ENCODE results near the gene ELMO1.

Gene ELMO1

DNA sequence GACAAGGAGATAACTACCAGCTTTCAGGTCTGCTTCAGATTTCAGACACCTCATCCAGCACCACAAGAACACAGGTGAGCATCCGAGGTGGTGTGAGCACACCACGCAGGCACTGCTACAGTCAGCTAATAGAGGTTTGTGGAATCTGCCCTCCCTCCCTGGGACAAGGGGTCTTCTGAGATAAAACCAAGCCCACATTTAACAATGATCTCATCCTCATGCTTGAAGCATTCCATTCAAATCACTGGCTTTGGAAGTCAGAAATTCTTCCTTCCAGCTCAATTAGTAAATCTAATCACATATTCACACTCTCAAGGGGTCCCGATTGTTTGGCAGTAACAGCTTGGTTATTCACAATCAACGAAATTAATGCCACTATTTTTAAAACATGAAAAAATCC lies 331.4 kb downstream of the ELMO1 start:
- Histone ChIP-seq H3K27me3 (ENCODE audit: insufficient read depth, low read depth, severe bottlenecking) (no peaks in the 10 kb centered on the region), H3K27ac (no peak overlapping the region), H3K4me3 (ENCODE audit: low read depth, low read length) (no peak overlapping the region), H3K9me3 (ENCODE audit: severe bottlenecking) (no peaks in the 10 kb centered on the region), H3K36me3 (no peaks in the 10 kb centered on the region)
- TF ChIP-seq, protein P1, sequence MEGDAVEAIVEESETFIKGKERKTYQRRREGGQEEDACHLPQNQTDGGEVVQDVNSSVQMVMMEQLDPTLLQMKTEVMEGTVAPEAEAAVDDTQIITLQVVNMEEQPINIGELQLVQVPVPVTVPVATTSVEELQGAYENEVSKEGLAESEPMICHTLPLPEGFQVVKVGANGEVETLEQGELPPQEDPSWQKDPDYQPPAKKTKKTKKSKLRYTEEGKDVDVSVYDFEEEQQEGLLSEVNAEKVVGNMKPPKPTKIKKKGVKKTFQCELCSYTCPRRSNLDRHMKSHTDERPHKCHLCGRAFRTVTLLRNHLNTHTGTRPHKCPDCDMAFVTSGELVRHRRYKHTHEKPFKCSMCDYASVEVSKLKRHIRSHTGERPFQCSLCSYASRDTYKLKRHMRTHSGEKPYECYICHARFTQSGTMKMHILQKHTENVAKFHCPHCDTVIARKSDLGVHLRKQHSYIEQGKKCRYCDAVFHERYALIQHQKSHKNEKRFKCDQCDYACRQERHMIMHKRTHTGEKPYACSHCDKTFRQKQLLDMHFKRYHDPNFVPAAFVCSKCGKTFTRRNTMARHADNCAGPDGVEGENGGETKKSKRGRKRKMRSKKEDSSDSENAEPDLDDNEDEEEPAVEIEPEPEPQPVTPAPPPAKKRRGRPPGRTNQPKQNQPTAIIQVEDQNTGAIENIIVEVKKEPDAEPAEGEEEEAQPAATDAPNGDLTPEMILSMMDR (IDR thresholded peaks at IDR 0.05; ENCODE audit: low read depth, low read length): no peak
- DNase-seq: no peak

DNA sequence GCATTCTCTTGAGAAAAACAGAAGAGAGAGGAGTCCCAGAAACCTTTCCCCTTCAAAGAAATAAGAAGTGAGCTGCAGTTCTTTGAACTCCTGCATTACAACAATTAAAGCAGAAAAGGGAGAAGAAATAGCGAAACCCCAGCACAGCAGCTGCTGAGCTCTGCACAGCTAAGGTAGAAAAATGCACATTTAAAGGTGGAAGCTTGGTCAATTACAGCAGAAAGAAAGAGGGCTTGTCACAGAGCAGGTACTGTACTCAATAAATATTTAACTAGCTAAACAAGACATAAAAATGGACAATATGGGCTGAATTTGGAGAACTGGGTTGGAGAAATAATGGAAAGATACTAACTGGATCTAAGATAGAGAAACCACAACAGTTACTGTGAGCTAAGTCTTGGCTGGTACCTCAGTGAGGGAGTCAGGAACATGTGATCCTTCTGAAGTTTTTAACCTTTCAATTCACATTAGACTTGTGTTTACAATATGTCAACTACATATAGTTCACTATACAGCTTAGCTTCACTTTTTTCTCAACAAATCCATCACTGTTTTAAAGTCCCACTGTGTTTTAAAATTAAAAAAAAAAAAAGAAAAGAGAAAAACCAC lies 332.5 kb downstream of the ELMO1 start:
- TF ChIP-seq, protein P1 (IDR thresholded peaks at IDR 0.05; ENCODE audit: low read depth, low read length): no peak
- Histone ChIP-seq H3K27me3 (ENCODE audit: insufficient read depth, low read depth, severe bottlenecking) (no peaks in the 10 kb centered on the region), H3K36me3 (no peaks in the 10 kb centered on the region), H3K27ac (no peak overlapping the region), H3K9me3 (ENCODE audit: severe bottlenecking) (no peaks in the 10 kb centered on the region), H3K4me3 (ENCODE audit: low read depth, low read length) (no peak overlapping the region)
- no peak for DNase-seq

DNA sequence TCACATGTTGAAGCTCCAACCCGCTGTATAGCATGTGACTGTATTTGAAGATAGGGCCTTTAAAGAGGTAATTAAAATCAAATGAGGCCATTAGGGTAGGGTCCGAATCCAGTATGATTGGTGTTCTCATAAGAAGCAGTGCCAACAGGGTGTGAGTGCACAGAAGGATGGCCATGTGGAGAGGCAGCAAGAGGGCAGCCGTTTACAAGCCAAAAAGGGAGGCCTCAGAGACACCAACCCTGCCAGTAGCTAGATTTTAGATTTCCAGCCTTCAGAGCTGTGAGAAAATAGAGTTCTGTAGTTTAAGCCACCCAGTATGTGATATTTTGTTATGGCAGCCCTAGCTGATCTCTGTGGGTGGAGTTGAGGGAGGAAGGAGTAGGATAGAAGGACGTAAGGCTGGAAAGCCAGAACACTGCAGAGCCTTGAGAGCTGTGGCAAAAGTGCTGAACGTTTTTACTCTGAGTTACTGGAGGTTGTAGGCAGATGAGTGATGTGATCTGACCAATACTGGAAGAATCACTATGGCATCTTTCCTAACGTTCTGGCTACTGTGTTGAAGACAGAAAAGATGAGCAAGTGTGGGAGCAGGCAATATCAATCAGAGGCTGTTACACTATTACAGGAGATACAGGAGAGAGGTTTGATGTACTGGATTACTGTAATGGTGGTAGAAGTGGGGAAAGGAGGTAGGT lies 334.9 kb downstream of the ELMO1 start:
- DNase-seq: no peak
- no peaks in the 10 kb centered on the region for H3K9me3 ChIP-seq (ENCODE audit: severe bottlenecking)
- no peaks in the 10 kb centered on the region for H3K36me3 ChIP-seq
- no peak overlapping the region for H3K27ac ChIP-seq
- TF ChIP-seq, protein P1 (IDR thresholded peaks at IDR 0.05; ENCODE audit: low read depth, low read length): no peak
- no peaks in the 10 kb centered on the region for H3K27me3 ChIP-seq (ENCODE audit: insufficient read depth, low read depth, severe bottlenecking)
- no peak overlapping the region for H3K4me3 ChIP-seq (ENCODE audit: low read depth, low read length)

DNA sequence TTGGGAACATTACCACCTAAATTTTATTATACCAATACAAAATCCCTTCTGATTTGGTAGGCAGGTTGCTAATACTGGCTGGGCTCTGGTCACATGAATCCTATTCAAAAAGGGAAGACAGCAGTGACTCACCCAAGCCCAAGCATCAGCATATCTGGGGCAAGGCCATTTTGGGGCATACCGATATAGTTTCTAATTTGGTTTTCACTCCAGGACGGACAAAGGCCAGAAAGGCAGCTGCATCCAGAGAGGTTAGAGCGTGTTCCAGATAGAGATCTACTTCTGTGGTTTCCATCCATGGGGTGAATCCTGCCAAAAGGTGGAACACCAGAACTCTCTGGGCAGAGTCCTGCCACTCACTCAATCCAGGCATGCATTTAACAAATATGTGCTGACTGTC lies 335.8 kb downstream of the ELMO1 start:
- Histone ChIP-seq H3K9me3 (ENCODE audit: severe bottlenecking) (no peaks in the 10 kb centered on the region), H3K27me3 (ENCODE audit: insufficient read depth, low read depth, severe bottlenecking) (no peaks in the 10 kb centered on the region), H3K4me3 (ENCODE audit: low read depth, low read length) (no peak overlapping the region), H3K27ac (no peak overlapping the region), H3K36me3 (no peaks in the 10 kb centered on the region)
- TF ChIP-seq, protein P1 (IDR thresholded peaks at IDR 0.05; ENCODE audit: low read depth, low read length): no peak
- no peak for DNase-seq

DNA sequence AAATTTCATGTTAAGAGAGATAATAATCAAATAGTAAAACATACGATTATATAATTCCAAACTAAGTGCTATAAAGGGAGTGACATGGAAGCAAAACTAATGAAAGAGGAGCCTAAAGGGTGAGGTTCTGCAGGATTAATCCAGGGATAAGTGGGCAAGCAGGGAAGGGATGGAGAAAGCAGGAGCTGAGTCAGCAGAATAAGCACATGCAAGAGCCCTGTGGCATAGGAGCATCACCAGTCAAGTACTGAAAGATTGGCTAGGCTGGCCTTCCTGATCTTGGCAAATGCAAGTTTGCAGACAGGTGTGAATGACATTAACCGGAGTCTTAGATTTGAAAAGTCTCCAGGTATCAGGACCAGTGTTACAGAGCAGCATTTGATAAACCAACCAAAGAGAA lies 336.4 kb downstream of the ELMO1 start:
- Histone ChIP-seq H3K36me3 (no peaks in the 10 kb centered on the region), H3K27me3 (ENCODE audit: insufficient read depth, low read depth, severe bottlenecking) (no peaks in the 10 kb centered on the region), H3K4me3 (ENCODE audit: low read depth, low read length) (no peak overlapping the region), H3K9me3 (ENCODE audit: severe bottlenecking) (no peaks in the 10 kb centered on the region), H3K27ac (no peak overlapping the region)
- TF ChIP-seq, protein P1 (IDR thresholded peaks at IDR 0.05; ENCODE audit: low read depth, low read length): no peak
- no peak for DNase-seq

Data from WERI-Rb-1 (cell line).